Fibroblast of gingiva (primary cell): Measurements from ENCODE around the gene ALDH5A1.

Experiments used
- DNase-seq: peaks from one replicate; pipeline ENCODE4 v3.0.0-alpha.2; 2011; ENCODE audit warnings: low read depth

Gene ALDH5A1

GRCh38 chr6:24569811-24570210 lies 75.0 kb downstream of the ALDH5A1 start:
- DNase-seq: no peak

DNA sequence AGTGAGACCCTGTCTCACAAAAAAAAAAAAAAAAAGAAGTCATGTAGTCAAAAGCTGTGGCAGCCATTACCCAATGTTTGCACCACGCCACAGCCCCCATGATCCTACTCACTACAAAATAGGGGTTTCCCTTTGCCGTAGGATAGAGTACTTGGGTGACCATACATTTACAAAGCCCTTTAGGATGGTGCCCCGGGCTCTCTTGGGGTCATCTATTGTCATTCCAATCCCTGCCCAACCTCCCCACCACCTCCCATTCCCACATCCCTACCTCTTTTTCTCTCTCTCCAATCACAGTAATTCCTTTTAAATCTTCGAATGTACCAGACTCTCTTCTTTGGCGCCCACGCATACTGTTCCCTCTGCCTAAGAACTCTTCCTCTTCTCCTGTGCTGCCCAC lies 76.6 kb downstream of the ALDH5A1 start:
- DNase-seq: no peak

DNA sequence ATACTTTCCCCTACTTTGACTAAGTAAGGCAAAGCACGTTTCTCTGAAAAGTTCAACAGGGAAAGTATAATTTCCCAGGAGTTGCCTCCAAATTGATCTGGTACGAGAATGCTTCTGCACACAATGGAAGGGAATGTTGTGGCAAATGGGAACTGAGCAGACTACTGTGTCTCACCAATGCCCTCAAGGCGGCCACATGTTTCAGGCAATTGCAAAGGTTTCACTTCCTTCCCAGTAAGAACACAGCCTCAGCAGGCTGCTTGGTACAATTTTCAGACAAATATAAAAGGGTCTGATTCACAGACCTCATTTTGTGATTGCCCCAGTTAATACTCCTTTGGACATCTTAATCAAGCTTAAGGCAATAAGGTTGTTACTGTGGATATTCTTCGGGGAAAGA lies 80.0 kb downstream of the ALDH5A1 start:
- DNase-seq: no peak

DNA sequence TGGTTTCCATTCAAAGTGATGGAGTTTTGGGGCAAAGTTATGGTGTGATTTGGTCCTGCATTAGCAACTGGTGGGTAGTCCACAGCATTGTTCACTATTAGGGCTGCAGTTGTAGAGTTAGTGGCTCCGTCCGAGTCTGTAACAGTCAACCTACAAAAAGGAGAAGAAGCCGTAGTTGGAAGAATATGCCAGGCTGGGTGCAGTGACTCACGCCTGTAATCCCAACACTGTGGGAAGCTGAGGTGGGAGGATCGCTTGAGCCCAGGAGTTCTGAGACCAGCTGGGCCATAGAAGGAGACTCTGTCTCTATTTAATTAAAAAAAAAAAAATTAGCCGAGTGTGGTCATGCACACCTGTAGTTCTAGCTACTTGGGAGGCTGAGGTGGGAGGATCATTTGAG lies 81.7 kb downstream of the ALDH5A1 start:
- no peak for DNase-seq

- peak; percentile 47 for DNase-seq
Observed at GRCh38 chr6:24581084-24581669, 86.4 kb downstream of the ALDH5A1 start.

GRCh38 chr6:24583463-24584381 lies 89.0 kb downstream of the ALDH5A1 start:
- DNase-seq: peak; percentile 25

DNA sequence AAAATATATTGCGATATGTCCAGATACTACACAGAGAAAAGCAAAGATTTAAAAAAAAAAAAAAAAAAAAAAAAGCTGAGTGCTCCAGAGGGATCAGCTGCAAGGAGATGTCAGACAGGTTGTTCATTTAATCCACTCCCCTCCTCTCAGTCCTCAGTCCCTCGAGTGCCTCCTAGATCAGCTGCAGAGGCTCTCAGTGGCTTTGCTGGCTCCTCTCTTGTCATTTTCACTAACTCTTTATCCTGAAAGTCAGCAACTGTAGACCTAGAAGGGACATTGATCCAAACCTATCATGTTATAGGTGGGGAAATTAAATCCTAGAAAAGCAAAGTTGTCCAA lies 89.6 kb downstream of the ALDH5A1 start:
- no peak for DNase-seq
